Heart right ventricle (tissue), 16 donors: ENCODE measurements around the gene NUDT8. TPM values are rescaled to one million over a fixed set of nuclear protein-coding genes. Genes with fewer than 3 reads are reported as not detected.

ENCODE experiments used
- ATAC-seq, 8 donors: fragments of 200-7000 bp; cut with Tn5 transposase; one replicate each; pipeline ENCODE4 v1.9.1; 2020; ENCODE audit warnings: mild to moderate bottlenecking in 8 of 8, moderate library complexity in 8 of 8, moderate number of reproducible peaks in 1 of 8
- DNase-seq, 2 donors: peaks; one replicate each; pipeline ENCODE4 v3.0.0-alpha.2; 2020
- H3K27ac ChIP-seq, 10 donors: fragments of 200-600 bp; sonication (generic) in 2 of 10; one replicate each; pipeline versions ENCODE4 v1.5.0 to v1.8.0; 2020 to 2022; ENCODE audit warnings: mild to moderate bottlenecking in 3 of 10
- H3K27me3 ChIP-seq, 7 donors: fragments of 200-600 bp; one replicate each; pipeline ENCODE4 v1.8.0; 2021 to 2022; ENCODE audit warnings: mild to moderate bottlenecking in 2 of 7
- H3K36me3 ChIP-seq, 9 donors: fragments of 200-600 bp; sonication (generic) in 1 of 9; one replicate each; pipeline versions ENCODE4 v1.5.0 to v1.8.0; 2020 to 2022; ENCODE audit warnings: mild to moderate bottlenecking in 2 of 9
- H3K4me1 ChIP-seq, 9 donors: fragments of 200-600 bp; sonication (generic) in 1 of 9; one replicate each; pipeline versions ENCODE4 v1.5.0 to v1.8.0; 2020 to 2022; ENCODE audit warnings: mild to moderate bottlenecking in 4 of 9
- H3K4me3 ChIP-seq, 10 donors: fragments of 200-600 bp; sonication (generic) in 2 of 10; one replicate each; pipeline versions ENCODE4 v1.5.0 to v1.8.0; 2020 to 2022; ENCODE audit warnings: mild to moderate bottlenecking in 7 of 10, moderate library complexity in 2 of 10
- H3K9me3 ChIP-seq, 11 donors: fragments of 200-600 bp in 10 of 11; sonication (generic) in 2 of 11; one replicate each; pipeline versions ENCODE4 v1.5.0 to v1.8.0; 2013 to 2022; ENCODE audit warnings: mild to moderate bottlenecking in 2 of 11, control low read depth in 1 of 11, moderate library complexity in 1 of 11
- CTCF ChIP-seq, 9 donors: fragments of 200-600 bp; sonication (generic) in 2 of 9; IDR thresholded peaks; one replicate each; pipeline versions ENCODE4 v1.5.0 to v1.8.0; 2021 to 2022; ENCODE audit warnings: antibody characterized with exemption in 9 of 9, mild to moderate bottlenecking in 5 of 9, moderate library complexity in 1 of 9
- WGBS, 2 donors: extraction: QIAGEN DNeasy Blood & Tissue Kit; methylation state at CpG; one replicate each; pipeline ENCODE4 v1.1.7; 2013; ENCODE audit warnings: inconsistent platforms in 1 of 2; 5-methylcytosine and 5-hydroxymethylcytosine counted together
- intact Hi-C, 10 donors: fragments of 100-400 bp; cut with DNase I; formaldehyde crosslinking; loops; one replicate each; pipeline versions ENCODE4 v1.11.1 to v1.14.2; 2022
- polyA plus RNA-seq, 2 donors: library from polyadenylated mRNA; stranded (reverse); fragments of 200-250 nt; gene quantifications; one replicate each; pipeline ENCODE4 v1.2.3, GENCODE V29; 2013
- total RNA-seq, 10 donors: library from RNA; stranded (reverse); fragmentation: NEBNext Ultra II Directional in 3 of 10; extraction: Animal tissue kit (Norgen Biotek cat#: 25700) in 3 of 10; gene quantifications; one replicate each; pipeline versions ENCODE4 v1.2.1 to v1.2.4, GENCODE V29; 2021 to 2023
- donor health status: Arrhythmogenic right ventricular cardiomyopathy.
- donor health status: ischemic (EF 13 %, LVEDD 7.1; RV severe dilation, severe dysfunction).
- donor health status: healthy with polysubstance abuse.
- donor health status: DM: no; HTN: yes; CAD: no.
- donor health status: DM: no; HTN: no; CAD: no.
- donor health status: ischemic (EF 25% LVEDD 6.9; RV normal size, moderate dysfunction).
- donor health status: ischemic (EF 25% LVEDD 5.7; RV mildly dilated, moderate dysfunction).
- donor health status: healthy.
- donor health status: DM: yes; HTN: yes; CAD: no.
- donor health status: Ischemic cardiomyopathy.
- donor health status: ischemic (EF 35%, LVEDD 5.7; RV mildly dilated, moderate dysfunction).
- donor health status: nonischemic (EF 11% LVEDD 7.7; RV severe dilation, severe dysfunction).
- donor health status: DM: yes; HTN: yes; CAD: no.
- donor health status: PGD.
- donor health status: ischemic (EF 29% LVEDD 5.4; RV normal size, mild dysfunction).
- donor health status: nonischemic (EF 23%, LVEDD 6.1; RV moderate dilation, normal function).

Gene NUDT8
- total and polyA plus RNA-seq, 12 donors: 40.5 to 107 (median 51.7) TPM

- peaks cover 8 to 37% (median 19%) of the 10 kb centered on the region in 9 donors for H3K4me1 ChIP-seq
- peak overlapping the region in 8 of 10 donors; percentile 14 to 92 (median 48) for H3K27ac ChIP-seq
- intact Hi-C loops: no loop called here
- WGBS, 2 donors: 82 to 85% methylated on average over 17 of the region's 17 CpGs
- H3K4me3 ChIP-seq: peak overlapping the region in 7 of 10 donors; percentile 27 to 53 (median 50)
- peaks cover 0 to 17% (median 12%) of the 10 kb centered on the region in 7 donors for H3K27me3 ChIP-seq
- DNase-seq: no peak
- H3K36me3 ChIP-seq: peaks cover 0 to 51% (median 40%) of the 10 kb centered on the region in 9 donors
- H3K9me3 ChIP-seq: no peaks in the 10 kb centered on the region
- ATAC-seq: peak in 5 of 8 donors; percentile 1 to 19 (median 3)
- no peak for TF ChIP-seq CTCF (IDR thresholded peaks at IDR 0.05)
Measured at GRCh38 chr11:67613313-67613959, 16.3 kb downstream of the NUDT8 start.

GRCh38 chr11:67612751-67613150, 17.0 kb downstream of the NUDT8 start:
- Histone ChIP-seq H3K9me3 (no peaks in the 10 kb centered on the region), H3K27ac (no peak overlapping the region), H3K4me3 (no peak overlapping the region), H3K27me3 (peaks cover 0 to 17% (median 12%) of the 10 kb centered on the region in 7 donors), H3K4me1 (peaks cover 11 to 43% (median 24%) of the 10 kb centered on the region in 9 donors), H3K36me3 (peaks cover 0 to 54% (median 40%) of the 10 kb centered on the region in 9 donors)
- no peak for TF ChIP-seq CTCF (IDR thresholded peaks at IDR 0.05)
- ATAC-seq (no peak), DNase-seq (no peak)
- intact Hi-C loops: no loop called here
- WGBS, 2 donors: 85 to 87% methylated on average over 13 of the region's 13 CpGs

GRCh38 chr11:67611704-67612587, 17.8 kb downstream of the NUDT8 start:
- no peaks in the 10 kb centered on the region for H3K9me3 ChIP-seq
- H3K4me1 ChIP-seq: peaks cover 15 to 42% (median 32%) of the 10 kb centered on the region in 9 donors
- DNase-seq (no peak), ATAC-seq (no peak)
- peaks cover 0 to 54% (median 40%) of the 10 kb centered on the region in 9 donors for H3K36me3 ChIP-seq
- peaks cover 0 to 17% (median 12%) of the 10 kb centered on the region in 7 donors for H3K27me3 ChIP-seq
- intact Hi-C loops: no loop called here
- 87 to 90% methylated on average over 36 to 37 of the region's 37 CpGs for WGBS, 2 donors
- no peak overlapping the region for H3K27ac ChIP-seq
- H3K4me3 ChIP-seq: no peak overlapping the region
- TF ChIP-seq CTCF (IDR thresholded peaks at IDR 0.05): no peak

GRCh38 chr11:67611165-67611564, 18.6 kb downstream of the NUDT8 start:
- TF ChIP-seq CTCF (IDR thresholded peaks at IDR 0.05): no peak
- intact Hi-C loops: no loop called here
- Histone ChIP-seq H3K36me3 (peaks cover 0 to 54% (median 40%) of the 10 kb centered on the region in 9 donors), H3K27me3 (peaks cover 0 to 15% (median 12%) of the 10 kb centered on the region in 7 donors), H3K4me3 (no peak overlapping the region), H3K4me1 (peaks cover 16 to 42% (median 35%) of the 10 kb centered on the region in 9 donors), H3K27ac (no peak overlapping the region), H3K9me3 (no peaks in the 10 kb centered on the region)
- WGBS, 2 donors: 93 to 94% methylated on average over 14 of the region's 14 CpGs
- ATAC-seq (no peak), DNase-seq (no peak)
